Neural cell (in vitro differentiated cells): ENCODE data around the gene FSIP2. TPM values are rescaled to one million over a fixed set of nuclear protein-coding genes. Genes with fewer than 3 reads are reported as not detected.

Source experiments
- H2AFZ ChIP-seq: fragments of 200-600, 300-800 bp; sonication (generic), shearing (Covaris generic); 2 replicates; pipeline ENCODE4 v1.6.0; 2014; ENCODE audit warnings: low read depth, mild to moderate bottlenecking, antibody characterized with exemption, low read length, moderate library complexity
- H3F3A ChIP-seq: fragments of 200-600 bp; shearing (Covaris generic); 2 replicates; pipeline ENCODE4 v1.6.1; 2016; ENCODE audit warnings: mild to moderate bottlenecking, moderate library complexity, mixed read lengths, antibody characterized with exemption, low read length; ENCODE audit not compliant: insufficient read depth, poor library complexity, severe bottlenecking
- H3K27ac ChIP-seq: fragments of 200-600, 300-800 bp; sonication (generic), shearing (Covaris generic); 2 replicates; pipeline ENCODE4 v1.5.1; 2014; ENCODE audit warnings: mild to moderate bottlenecking, low read length, moderate library complexity
- H3K27me3 ChIP-seq: fragments of 300-800, 200-600 bp; sonication (generic), shearing (Covaris generic); 2 replicates; pipeline ENCODE4 v1.6.0; 2014; ENCODE audit warnings: mild to moderate bottlenecking, low read depth, low read length, moderate library complexity; ENCODE audit not compliant: insufficient read depth
- H3K36me3 ChIP-seq: fragments of 300-800, 200-600 bp; sonication (generic), shearing (Covaris generic); 2 replicates; pipeline ENCODE4 v1.5.1; 2014; ENCODE audit warnings: mild to moderate bottlenecking, antibody characterized with exemption, low read length, moderate library complexity; ENCODE audit not compliant: insufficient read depth
- H3K4me2 ChIP-seq: fragments of 300-800, 200-600 bp; sonication (generic), shearing (Covaris generic); 2 replicates; pipeline ENCODE4 v1.6.0; 2014; ENCODE audit warnings: mild to moderate bottlenecking, low read length
- H3K4me3 ChIP-seq: fragments of 300-800, 200-600 bp; sonication (generic), shearing (Covaris generic); 2 replicates; pipeline ENCODE4 v1.5.1; 2014; ENCODE audit warnings: mild to moderate bottlenecking, low read length, moderate library complexity
- H3K79me2 ChIP-seq: fragments of 200-600 bp; shearing (Covaris generic); replicated peaks from 2 replicates; pipeline ENCODE4 v1.6.0; 2014; ENCODE audit warnings: mild to moderate bottlenecking, low read length, moderate library complexity; ENCODE audit not compliant: insufficient read depth
- H3K9ac ChIP-seq: fragments of 300-800, 200-600 bp; sonication (generic), shearing (Covaris generic); 2 replicates; pipeline ENCODE4 v1.6.1; 2016; ENCODE audit warnings: mild to moderate bottlenecking, low read length, mixed read lengths
- H3K9me2 ChIP-seq: fragments of 200-600 bp; shearing (Covaris generic); 2 replicates; pipeline ENCODE4 v1.6.1; 2016; ENCODE audit warnings: mild to moderate bottlenecking, low read length, mixed read lengths; ENCODE audit not compliant: insufficient read depth
- H3K9me3 ChIP-seq: fragments of 200-600, 300-800 bp; sonication (generic), shearing (Covaris generic); 2 replicates; pipeline ENCODE4 v1.6.1; 2016; ENCODE audit warnings: mild to moderate bottlenecking, mixed run types, low read length, moderate library complexity, mixed read lengths
- H4K20me1 ChIP-seq: fragments of 200-600 bp; shearing (Covaris generic); 2 replicates; pipeline ENCODE4 v1.6.1; 2016; ENCODE audit warnings: mild to moderate bottlenecking, mixed run types; ENCODE audit not compliant: insufficient read depth
- EP300 ChIP-seq: fragments of 450-650 bp; conservative IDR thresholded peaks from 2 replicates; pipeline ENCODE4 v1.6.1; 2014; ENCODE audit warnings: antibody characterized with exemption, mild to moderate bottlenecking, moderate library complexity; ENCODE audit not compliant: poor library complexity, severe bottlenecking
- EZH2 ChIP-seq: fragments of 200-600, 300-800 bp; shearing (Covaris generic), sonication (generic); IDR thresholded peaks from 2 replicates; pipeline ENCODE4 v1.6.1; 2014; ENCODE audit warnings: antibody characterized with exemption, low read length, borderline replicate concordance, mild to moderate bottlenecking; ENCODE audit not compliant: insufficient read depth, poor library complexity, severe bottlenecking
- MXI1 ChIP-seq: fragments of 450-650 bp; conservative IDR thresholded peaks from 2 replicates; pipeline ENCODE4 v1.6.1; 2014; ENCODE audit warnings: antibody characterized with exemption, mild to moderate bottlenecking; ENCODE audit not compliant: poor library complexity, severe bottlenecking
- POLR2AphosphoS5 ChIP-seq: IDR thresholded peaks from 2 replicates; pipeline ENCODE4 v1.6.1; 2012
- RAD21 ChIP-seq: fragments of 450-650 bp; conservative IDR thresholded peaks from 2 replicates; pipeline ENCODE4 v1.6.1; 2014; ENCODE audit warnings: antibody characterized with exemption, mild to moderate bottlenecking, moderate library complexity
- SMC3 ChIP-seq: fragments of 450-650 bp; conservative IDR thresholded peaks from 2 replicates; pipeline ENCODE4 v1.6.1; 2014; ENCODE audit warnings: antibody characterized with exemption, mild to moderate bottlenecking, moderate library complexity; ENCODE audit not compliant: poor library complexity
- TAF1 ChIP-seq: IDR thresholded peaks from 2 replicates; pipeline ENCODE4 v1.6.1; 2012; ENCODE audit warnings: low read depth
- polyA plus RNA-seq: library from polyadenylated mRNA; depleted of rRNA; stranded (reverse); fragments of >200 nt; gene quantifications from 2 replicates; pipeline ENCODE4 v1.2.3, GENCODE V29; 2014
- TF ChIP-seq, protein P1 (sequence below): fragments of 450-650 bp; IDR thresholded peaks from 2 replicates; pipeline ENCODE4 v1.5.1; 2014; ENCODE audit warnings: antibody characterized with exemption, mild to moderate bottlenecking, moderate library complexity; ENCODE audit not compliant: poor library complexity, severe bottlenecking
- TF ChIP-seq, protein P2 (sequence below): IDR thresholded peaks from 2 replicates; pipeline ENCODE4 v1.6.1; 2012; ENCODE audit warnings: borderline replicate concordance

Gene FSIP2
- polyA plus RNA-seq, 1 donor from 2014 or later = 11.0 TPM

- H3K4me3 ChIP-seq = no peak overlapping the region
- H3K4me2 ChIP-seq = no peak overlapping the region
- no peaks in the 10 kb centered on the region for H3K27me3 ChIP-seq
- H3K36me3 ChIP-seq = no peaks in the 10 kb centered on the region
- no peak overlapping the region for H3K27ac ChIP-seq
- no peak overlapping the region for H3K9ac ChIP-seq
- H4K20me1 ChIP-seq = no peaks in the 10 kb centered on the region
- H3F3A ChIP-seq = no peaks in the 10 kb centered on the region
- no peaks in the 10 kb centered on the region for H3K79me2 ChIP-seq
- H2AFZ ChIP-seq = no peak overlapping the region
- no peaks in the 10 kb centered on the region for H3K9me2 ChIP-seq
- no peaks in the 10 kb centered on the region for H3K9me3 ChIP-seq
- TF ChIP-seq RAD21 (no peak), EZH2 (no peak), SMC3 (no peak), MXI1 (no peak), TAF1 (no peak), POLR2AphosphoS5 (no peak)
- TF ChIP-seq, protein P1, sequence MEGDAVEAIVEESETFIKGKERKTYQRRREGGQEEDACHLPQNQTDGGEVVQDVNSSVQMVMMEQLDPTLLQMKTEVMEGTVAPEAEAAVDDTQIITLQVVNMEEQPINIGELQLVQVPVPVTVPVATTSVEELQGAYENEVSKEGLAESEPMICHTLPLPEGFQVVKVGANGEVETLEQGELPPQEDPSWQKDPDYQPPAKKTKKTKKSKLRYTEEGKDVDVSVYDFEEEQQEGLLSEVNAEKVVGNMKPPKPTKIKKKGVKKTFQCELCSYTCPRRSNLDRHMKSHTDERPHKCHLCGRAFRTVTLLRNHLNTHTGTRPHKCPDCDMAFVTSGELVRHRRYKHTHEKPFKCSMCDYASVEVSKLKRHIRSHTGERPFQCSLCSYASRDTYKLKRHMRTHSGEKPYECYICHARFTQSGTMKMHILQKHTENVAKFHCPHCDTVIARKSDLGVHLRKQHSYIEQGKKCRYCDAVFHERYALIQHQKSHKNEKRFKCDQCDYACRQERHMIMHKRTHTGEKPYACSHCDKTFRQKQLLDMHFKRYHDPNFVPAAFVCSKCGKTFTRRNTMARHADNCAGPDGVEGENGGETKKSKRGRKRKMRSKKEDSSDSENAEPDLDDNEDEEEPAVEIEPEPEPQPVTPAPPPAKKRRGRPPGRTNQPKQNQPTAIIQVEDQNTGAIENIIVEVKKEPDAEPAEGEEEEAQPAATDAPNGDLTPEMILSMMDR = no peak
These were observed 73.0 kb downstream of the FSIP2 start for GRCh38 chr2:185811580-185811979.

- no peak overlapping the region for H3K27ac ChIP-seq
- H3F3A ChIP-seq = no peaks in the 10 kb centered on the region
- H3K27me3 ChIP-seq = no peaks in the 10 kb centered on the region
- H3K79me2 ChIP-seq = no peaks in the 10 kb centered on the region
- no peak overlapping the region for H3K4me3 ChIP-seq
- H3K9me3 ChIP-seq = no peaks in the 10 kb centered on the region
- no peak overlapping the region for H2AFZ ChIP-seq
- H4K20me1 ChIP-seq = no peaks in the 10 kb centered on the region
- no peak overlapping the region for H3K9ac ChIP-seq
- no peak overlapping the region for H3K4me2 ChIP-seq
- no peaks in the 10 kb centered on the region for H3K36me3 ChIP-seq
- TF ChIP-seq, protein P2, sequence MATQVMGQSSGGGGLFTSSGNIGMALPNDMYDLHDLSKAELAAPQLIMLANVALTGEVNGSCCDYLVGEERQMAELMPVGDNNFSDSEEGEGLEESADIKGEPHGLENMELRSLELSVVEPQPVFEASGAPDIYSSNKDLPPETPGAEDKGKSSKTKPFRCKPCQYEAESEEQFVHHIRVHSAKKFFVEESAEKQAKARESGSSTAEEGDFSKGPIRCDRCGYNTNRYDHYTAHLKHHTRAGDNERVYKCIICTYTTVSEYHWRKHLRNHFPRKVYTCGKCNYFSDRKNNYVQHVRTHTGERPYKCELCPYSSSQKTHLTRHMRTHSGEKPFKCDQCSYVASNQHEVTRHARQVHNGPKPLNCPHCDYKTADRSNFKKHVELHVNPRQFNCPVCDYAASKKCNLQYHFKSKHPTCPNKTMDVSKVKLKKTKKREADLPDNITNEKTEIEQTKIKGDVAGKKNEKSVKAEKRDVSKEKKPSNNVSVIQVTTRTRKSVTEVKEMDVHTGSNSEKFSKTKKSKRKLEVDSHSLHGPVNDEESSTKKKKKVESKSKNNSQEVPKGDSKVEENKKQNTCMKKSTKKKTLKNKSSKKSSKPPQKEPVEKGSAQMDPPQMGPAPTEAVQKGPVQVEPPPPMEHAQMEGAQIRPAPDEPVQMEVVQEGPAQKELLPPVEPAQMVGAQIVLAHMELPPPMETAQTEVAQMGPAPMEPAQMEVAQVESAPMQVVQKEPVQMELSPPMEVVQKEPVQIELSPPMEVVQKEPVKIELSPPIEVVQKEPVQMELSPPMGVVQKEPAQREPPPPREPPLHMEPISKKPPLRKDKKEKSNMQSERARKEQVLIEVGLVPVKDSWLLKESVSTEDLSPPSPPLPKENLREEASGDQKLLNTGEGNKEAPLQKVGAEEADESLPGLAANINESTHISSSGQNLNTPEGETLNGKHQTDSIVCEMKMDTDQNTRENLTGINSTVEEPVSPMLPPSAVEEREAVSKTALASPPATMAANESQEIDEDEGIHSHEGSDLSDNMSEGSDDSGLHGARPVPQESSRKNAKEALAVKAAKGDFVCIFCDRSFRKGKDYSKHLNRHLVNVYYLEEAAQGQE = no peak
- TF ChIP-seq EP300 (no peak), TAF1 (no peak), POLR2AphosphoS5 (no peak), SMC3 (no peak), RAD21 (no peak), EZH2 (no peak), MXI1 (no peak)
- TF ChIP-seq, protein P1 = no peak
- H3K9me2 ChIP-seq = no peaks in the 10 kb centered on the region
These were observed 75.1 kb downstream of the FSIP2 start for GRCh38 chr2:185813707-185814106.
